K562 (cell line): ENCODE results near the gene THAP12. TPM values are rescaled to one million over a fixed set of nuclear protein-coding genes. Genes with fewer than 3 reads are reported as not detected.

Experiments used
- ATAC-seq: fragments of 200-7000 bp; cut with Tn5 transposase; 3 replicates; pipeline ENCODE4 v1.9.1; 2020; ENCODE audit warnings: moderate library complexity
- BruUV-seq: library from RNA; stranded (reverse); fragments of 400-500 nt; replicated peaks from 2 replicates; lab custom pipeline; 2021; lab: Mats Ljungman, UMichigan
- CTCF ChIA-PET: fragments of 300-600 bp; formaldehyde crosslinking; extraction: SDS; loops from one replicate; lab custom pipeline; 2021; ENCODE audit warnings: low intra/inter-chr PET ratio; lab: Yijun Ruan, JAX
- POLR2A ChIA-PET: fragments of 300-600, 350-650 bp; sonication (Branson Sonifier 250); formaldehyde crosslinking; extraction: SDS; loops from one replicate; lab custom pipeline; 2021; ENCODE audit warnings: antibody characterized with exemption, inconsistent platforms; lab: Yijun Ruan, JAX
- DNase-seq, 4 experiments: peaks; one replicate each; pipeline versions ENCODE4 v3.0.0 to v3.0.0-alpha.2; 2011 to 2018; ENCODE audit warnings: low spot score in 3 of 4, mixed read lengths in 3 of 4; ENCODE audit errors: extremely low read depth in 1 of 4
- FAIRE-seq: peaks from 2 replicates; lab custom pipeline; 2011; peaks lifted over from hg19 to GRCh38; lab: Jason Lieb, UNC
- H2AFZ ChIP-seq: 2 replicates; pipeline ENCODE4 v1.6.0; 2011; ENCODE audit warnings: low read depth, low read length, control low read depth, inconsistent platforms
- H3K27ac ChIP-seq: fragments of 200-600 bp; 3 replicates; pipeline ENCODE4 v1.8.0; 2011; ENCODE audit warnings: low read depth, mild to moderate bottlenecking, control low read depth, inconsistent platforms, low read length, moderate library complexity, mixed read lengths; ENCODE audit errors: extremely low read depth
- H3K27me3 ChIP-seq, 2 experiments: fragments of 300-600 bp in 1 of 2; 2 replicates in 1 of 2; 3 replicates in 1 of 2; pipeline versions ENCODE4 v1.6.0 to v1.8.0; 2011; ENCODE audit warnings: inconsistent platforms in 2 of 2, low read length in 2 of 2, mild to moderate bottlenecking in 1 of 2, mixed read lengths in 1 of 2, moderate library complexity in 1 of 2; ENCODE audit not compliant: control insufficient read depth in 2 of 2, insufficient read depth in 2 of 2
- H3K36me3 ChIP-seq: fragments of 300-600 bp; 3 replicates; pipeline ENCODE4 v1.8.0; 2011; ENCODE audit warnings: mild to moderate bottlenecking, low read length, inconsistent platforms; ENCODE audit not compliant: control insufficient read depth, insufficient read depth
- H3K4me1 ChIP-seq, 2 experiments: fragments of 200-600 bp in 1 of 2; replicated peaks in 1 of 2; 2 replicates in 1 of 2; 3 replicates in 1 of 2; pipeline versions ENCODE4 v1.5.1 to v1.8.0; 2011; ENCODE audit warnings: inconsistent platforms in 2 of 2, low read length in 2 of 2, mild to moderate bottlenecking in 1 of 2, mixed read lengths in 1 of 2, moderate library complexity in 1 of 2; ENCODE audit not compliant: control insufficient read depth in 2 of 2, insufficient read depth in 2 of 2
- H3K4me2 ChIP-seq: 2 replicates; pipeline ENCODE4 v1.6.1; 2011; ENCODE audit warnings: low read length, control low read depth, inconsistent platforms, mixed read lengths; ENCODE audit not compliant: insufficient read depth
- H3K4me3 ChIP-seq: fragments of 200-600 bp; sonication (generic), shearing (Covaris generic); 2 replicates; pipeline ENCODE4 v1.5.1; 2016; ENCODE audit warnings: control low read depth, inconsistent platforms
- H3K79me2 ChIP-seq: fragments of 200-600 bp; 3 replicates; pipeline ENCODE4 v1.8.0; 2011; ENCODE audit warnings: low read length, inconsistent platforms; ENCODE audit not compliant: control insufficient read depth, insufficient read depth
- H3K9ac ChIP-seq, 2 experiments: 2 replicates each; pipeline versions ENCODE4 v1.6.0 to v1.6.1; 2011; ENCODE audit warnings: low read depth in 2 of 2, low read length in 2 of 2, control low read depth in 1 of 2, inconsistent platforms in 1 of 2, mild to moderate bottlenecking in 1 of 2, mixed read lengths in 1 of 2; ENCODE audit not compliant: insufficient read depth in 1 of 2
- H3K9me1 ChIP-seq: one replicate; pipeline ENCODE4 v1.6.0; 2011; ENCODE audit warnings: inconsistent platforms, mild to moderate bottlenecking, low read length, moderate library complexity; ENCODE audit not compliant: control insufficient read depth, insufficient read depth
- H3K9me3 ChIP-seq: replicated peaks from 2 replicates; pipeline ENCODE4 v1.5.1; 2011; ENCODE audit warnings: low read depth, low read length, inconsistent platforms; ENCODE audit not compliant: control insufficient read depth, insufficient read depth
- H4K20me1 ChIP-seq: replicated peaks from 2 replicates; pipeline ENCODE4 v1.6.1; 2011; ENCODE audit warnings: low read length, inconsistent platforms, mixed read lengths; ENCODE audit not compliant: control insufficient read depth, insufficient read depth
- BRF1 ChIP-seq: IDR thresholded peaks from 3 replicates; pipeline ENCODE4 v1.6.1; 2011; ENCODE audit warnings: borderline replicate concordance, mild to moderate bottlenecking; ENCODE audit not compliant: insufficient read length; ENCODE audit errors: extremely low read depth
- GTF2E2 ChIP-seq: fragments of 200-800 bp; sonication (Bioruptor generic); IDR thresholded peaks from 2 replicates; pipeline ENCODE4 v1.6.1; 2016; ENCODE audit warnings: missing genetic modification characterization, missing compliant biosample characterization
- HCFC1 ChIP-seq: IDR thresholded peaks from 2 replicates; pipeline ENCODE4 v1.6.1; 2012; ENCODE audit warnings: low read depth, low read length, improper control_type of control experiment
- HDGF ChIP-seq: fragments of 450-650 bp; IDR thresholded peaks from 2 replicates; pipeline ENCODE4 v1.6.1; 2016
- HNRNPK ChIP-seq: fragments of 200-400 bp; formaldehyde crosslinking; IDR thresholded peaks from one replicate; pipeline ENCODE4 v1.6.1; 2018; ENCODE audit warnings: mild to moderate bottlenecking, low read depth, low read length; ENCODE audit not compliant: poor library complexity, severe bottlenecking
- ILK ChIP-seq: fragments of 450-650 bp; IDR thresholded peaks from 2 replicates; pipeline ENCODE4 v1.6.1; 2016; ENCODE audit warnings: missing genetic modification characterization, low read depth, mild to moderate bottlenecking, missing compliant biosample characterization, moderate library complexity, borderline replicate concordance
- MED1 ChIP-seq: sonication (generic); formaldehyde crosslinking; IDR thresholded peaks from 2 replicates; pipeline ENCODE4 v1.8.1; 2023; ENCODE audit warnings: missing genetic modification reagents, borderline replicate concordance
- MTA3 ChIP-seq: fragments of 450-650 bp; formaldehyde crosslinking; IDR thresholded peaks from 2 replicates; pipeline ENCODE4 v1.6.1; 2017; ENCODE audit warnings: mild to moderate bottlenecking, borderline replicate concordance
- PRDM10 ChIP-seq: fragments of 450-650 bp; IDR thresholded peaks from 2 replicates; pipeline ENCODE4 v1.6.1; 2018; ENCODE audit not compliant: partially characterized antibody
- ZNF253 ChIP-seq: fragments of 250-450 bp; sonication (Bioruptor Pico); conservative IDR thresholded peaks from 2 replicates; pipeline ENCODE4 v1.6.1; 2021; ENCODE audit warnings: mild to moderate bottlenecking
- ZSCAN32 ChIP-seq: fragments of 450-650 bp; formaldehyde crosslinking; IDR thresholded peaks from 2 replicates; pipeline ENCODE4 v1.4.0; 2020; ENCODE audit warnings: mild to moderate bottlenecking, moderate library complexity
- WGBS: fragments of 100-300 bp; shearing (Covaris generic); methylation state at CpG from one replicate; pipeline ENCODE4 v1.1.6; 2016; ENCODE audit warnings: low coverage, mixed read lengths; ENCODE audit not compliant: insufficient coverage; ENCODE audit errors: missing lambda C conversion rate; 5-methylcytosine and 5-hydroxymethylcytosine counted together
- in situ Hi-C: fragments of 300-500 bp; cut with MboI; formaldehyde crosslinking; loops from 4 replicates; pipeline ENCODE4 v1.15.0; 2018; ENCODE audit warnings: inconsistent platforms, mixed read lengths
- intact Hi-C: fragments of 100-400 bp; cut with micrococcal nuclease; formaldehyde crosslinking; loops from 2 replicates; pipeline ENCODE4 v1.14.2; 2022
- polyA plus RNA-seq, 8 experiments: library from polyadenylated mRNA; depleted of rRNA in 4 of 8; stranded (reverse) in 5 of 8; unstranded in 3 of 8; fragments of >200 nt; fragmentation: Nextera tagmentation in 2 of 8; fragmentation: Illumina TruSeq in 1 of 8; extraction: Ambion mirVana in 2 of 8; extraction: Trizol in 1 of 8; gene quantifications; 2 replicates each; pipeline versions ENCODE4 v1.2.1 to v1.2.3, GENCODE V29; 2011 to 2014; ENCODE audit warnings: inconsistent platforms in 1 of 8, missing spikeins in 1 of 8
- total RNA-seq, 7 experiments: library from RNA; depleted of rRNA in 6 of 7; stranded (reverse); fragments of >200 nt in 6 of 7; fragmentation: Illumina TruSeq in 2 of 7; extraction: Trizol in 2 of 7; gene quantifications; 2 replicates each; pipeline versions ENCODE4 v1.2.1 to v1.2.3, GENCODE V29; 2011 to 2021; ENCODE audit warnings: low replicate concordance in 1 of 7
- TF ChIP-seq, protein P1 (sequence below): sonication (generic); formaldehyde crosslinking; IDR thresholded peaks from 2 replicates; pipeline ENCODE4 v1.8.0; 2023; ENCODE audit warnings: missing genetic modification reagents, mild to moderate bottlenecking, borderline replicate concordance

Gene THAP12
- total and polyA plus RNA-seq, 9 of the 15 experiments (the other 6 are each of a cell fraction or from before 2014, with no cell fraction given): 28.1 to 103 (median 57.8) TPM

GRCh38 chr11:76424379-76424778 lies 43.4 kb upstream of the THAP12 start:
- Histone ChIP-seq H3K4me1 (no peaks in the 10 kb centered on the region), H2AFZ (no peak overlapping the region), H3K9me1 (no peaks in the 10 kb centered on the region), H3K9me3 (no peaks in the 10 kb centered on the region), H3K27me3 (peaks cover 7 to 13% of the 10 kb centered on the region in 2 experiments; a peak in 4 of 5 replicates), H3K79me2 (no peaks in the 10 kb centered on the region), H3K4me2 (no peak overlapping the region), H4K20me1 (no peaks in the 10 kb centered on the region), H3K27ac (no peak overlapping the region), H3K36me3 (no peaks in the 10 kb centered on the region), H3K4me3 (no peak overlapping the region), H3K9ac (no peak overlapping the region)
- no peak for FAIRE-seq
- intact Hi-C loops (loop anchor here (10.0 kb wide), 1 partner anchor 80 kb away; no protein-coding TSS in a partner anchor), in situ Hi-C loops (no loop called here)
- no peak for DNase-seq
- ChIA-PET POLR2A (interaction anchor here (0.6 kb wide), 2 partner anchors 206 to 1108 kb away, joined by 3 read pairs; no protein-coding TSS in a partner anchor), CTCF (no interaction called here)
- ATAC-seq: no peak
- BruUV-seq: no TSS peak
- WGBS: 7% methylated on average over 3 of the region's 3 CpGs
- TF ChIP-seq HNRNPK: no peak
- TF ChIP-seq, protein P1, sequence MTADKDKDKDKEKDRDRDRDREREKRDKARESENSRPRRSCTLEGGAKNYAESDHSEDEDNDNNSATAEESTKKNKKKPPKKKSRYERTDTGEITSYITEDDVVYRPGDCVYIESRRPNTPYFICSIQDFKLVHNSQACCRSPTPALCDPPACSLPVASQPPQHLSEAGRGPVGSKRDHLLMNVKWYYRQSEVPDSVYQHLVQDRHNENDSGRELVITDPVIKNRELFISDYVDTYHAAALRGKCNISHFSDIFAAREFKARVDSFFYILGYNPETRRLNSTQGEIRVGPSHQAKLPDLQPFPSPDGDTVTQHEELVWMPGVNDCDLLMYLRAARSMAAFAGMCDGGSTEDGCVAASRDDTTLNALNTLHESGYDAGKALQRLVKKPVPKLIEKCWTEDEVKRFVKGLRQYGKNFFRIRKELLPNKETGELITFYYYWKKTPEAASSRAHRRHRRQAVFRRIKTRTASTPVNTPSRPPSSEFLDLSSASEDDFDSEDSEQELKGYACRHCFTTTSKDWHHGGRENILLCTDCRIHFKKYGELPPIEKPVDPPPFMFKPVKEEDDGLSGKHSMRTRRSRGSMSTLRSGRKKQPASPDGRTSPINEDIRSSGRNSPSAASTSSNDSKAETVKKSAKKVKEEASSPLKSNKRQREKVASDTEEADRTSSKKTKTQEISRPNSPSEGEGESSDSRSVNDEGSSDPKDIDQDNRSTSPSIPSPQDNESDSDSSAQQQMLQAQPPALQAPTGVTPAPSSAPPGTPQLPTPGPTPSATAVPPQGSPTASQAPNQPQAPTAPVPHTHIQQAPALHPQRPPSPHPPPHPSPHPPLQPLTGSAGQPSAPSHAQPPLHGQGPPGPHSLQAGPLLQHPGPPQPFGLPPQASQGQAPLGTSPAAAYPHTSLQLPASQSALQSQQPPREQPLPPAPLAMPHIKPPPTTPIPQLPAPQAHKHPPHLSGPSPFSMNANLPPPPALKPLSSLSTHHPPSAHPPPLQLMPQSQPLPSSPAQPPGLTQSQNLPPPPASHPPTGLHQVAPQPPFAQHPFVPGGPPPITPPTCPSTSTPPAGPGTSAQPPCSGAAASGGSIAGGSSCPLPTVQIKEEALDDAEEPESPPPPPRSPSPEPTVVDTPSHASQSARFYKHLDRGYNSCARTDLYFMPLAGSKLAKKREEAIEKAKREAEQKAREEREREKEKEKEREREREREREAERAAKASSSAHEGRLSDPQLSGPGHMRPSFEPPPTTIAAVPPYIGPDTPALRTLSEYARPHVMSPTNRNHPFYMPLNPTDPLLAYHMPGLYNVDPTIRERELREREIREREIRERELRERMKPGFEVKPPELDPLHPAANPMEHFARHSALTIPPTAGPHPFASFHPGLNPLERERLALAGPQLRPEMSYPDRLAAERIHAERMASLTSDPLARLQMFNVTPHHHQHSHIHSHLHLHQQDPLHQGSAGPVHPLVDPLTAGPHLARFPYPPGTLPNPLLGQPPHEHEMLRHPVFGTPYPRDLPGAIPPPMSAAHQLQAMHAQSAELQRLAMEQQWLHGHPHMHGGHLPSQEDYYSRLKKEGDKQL: no peak
- no peak for TF ChIP-seq PRDM10
- TF ChIP-seq HDGF: no peak
- TF ChIP-seq MED1 (CRISPR knock-in tag): no peak
- no peak for TF ChIP-seq BRF1
- TF ChIP-seq ZSCAN32 (CRISPR knock-in tag): no peak
- TF ChIP-seq ZNF253 (CRISPR knock-in tag): no peak
- no peak for TF ChIP-seq MTA3
- no peak for TF ChIP-seq ILK (tag)
- no peak for TF ChIP-seq HCFC1
- no peak for TF ChIP-seq GTF2E2
